Choroid plexus epithelial cell (primary cell): ENCODE measurements around the gene ZCCHC14.
"Not testable (repeated sequence)": the region's sequence is repeated elsewhere in the genome, so short reads cannot be mapped to it uniquely, and the experiment has no call there.

Source experiments
- DNase-seq: peaks from one replicate; pipeline ENCODE4 v3.0.0-alpha.2; 2010; ENCODE audit warnings: low read depth
- H3K4me3 ChIP-seq: 2 replicates; pipeline ENCODE4 v1.5.1; 2011; ENCODE audit warnings: low read depth, mild to moderate bottlenecking, control low read depth, low read length, moderate library complexity
- TF ChIP-seq, protein P1 (sequence below): conservative IDR thresholded peaks from 2 replicates; pipeline ENCODE4 v1.5.1; 2011; ENCODE audit warnings: low read depth, mild to moderate bottlenecking, control low read depth, inconsistent platforms, low read length, moderate library complexity

ZCCHC14 gene

DNA sequence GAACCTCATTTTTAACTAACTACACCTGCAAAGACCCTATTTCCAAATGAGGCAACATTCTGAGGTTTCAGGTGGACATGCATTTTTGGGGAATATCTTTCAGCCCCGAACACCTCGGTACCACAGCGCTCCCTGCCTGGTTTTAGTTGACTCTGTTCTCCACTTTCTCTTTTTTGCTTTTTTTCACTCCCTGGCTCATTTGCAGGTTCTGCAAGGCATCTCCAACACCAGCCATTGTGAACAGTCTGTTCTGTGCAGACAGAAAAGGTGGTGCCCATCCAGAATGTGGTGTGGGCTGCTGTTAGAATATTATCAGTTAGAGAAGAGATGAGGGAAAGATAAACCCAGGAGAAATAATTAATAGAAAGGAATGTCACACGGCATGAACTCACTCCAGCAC lies 32.5 kb upstream of the ZCCHC14 start:
- H3K4me3 ChIP-seq, result no peak overlapping the region
- TF ChIP-seq, protein P1, sequence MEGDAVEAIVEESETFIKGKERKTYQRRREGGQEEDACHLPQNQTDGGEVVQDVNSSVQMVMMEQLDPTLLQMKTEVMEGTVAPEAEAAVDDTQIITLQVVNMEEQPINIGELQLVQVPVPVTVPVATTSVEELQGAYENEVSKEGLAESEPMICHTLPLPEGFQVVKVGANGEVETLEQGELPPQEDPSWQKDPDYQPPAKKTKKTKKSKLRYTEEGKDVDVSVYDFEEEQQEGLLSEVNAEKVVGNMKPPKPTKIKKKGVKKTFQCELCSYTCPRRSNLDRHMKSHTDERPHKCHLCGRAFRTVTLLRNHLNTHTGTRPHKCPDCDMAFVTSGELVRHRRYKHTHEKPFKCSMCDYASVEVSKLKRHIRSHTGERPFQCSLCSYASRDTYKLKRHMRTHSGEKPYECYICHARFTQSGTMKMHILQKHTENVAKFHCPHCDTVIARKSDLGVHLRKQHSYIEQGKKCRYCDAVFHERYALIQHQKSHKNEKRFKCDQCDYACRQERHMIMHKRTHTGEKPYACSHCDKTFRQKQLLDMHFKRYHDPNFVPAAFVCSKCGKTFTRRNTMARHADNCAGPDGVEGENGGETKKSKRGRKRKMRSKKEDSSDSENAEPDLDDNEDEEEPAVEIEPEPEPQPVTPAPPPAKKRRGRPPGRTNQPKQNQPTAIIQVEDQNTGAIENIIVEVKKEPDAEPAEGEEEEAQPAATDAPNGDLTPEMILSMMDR, result no peak
- no peak for DNase-seq

GRCh38 chr16:87524407-87524806 lies 31.6 kb upstream of the ZCCHC14 start:
- H3K4me3 ChIP-seq, result no peak overlapping the region
- DNase-seq, result no peak
- TF ChIP-seq, protein P1, result no peak

DNA sequence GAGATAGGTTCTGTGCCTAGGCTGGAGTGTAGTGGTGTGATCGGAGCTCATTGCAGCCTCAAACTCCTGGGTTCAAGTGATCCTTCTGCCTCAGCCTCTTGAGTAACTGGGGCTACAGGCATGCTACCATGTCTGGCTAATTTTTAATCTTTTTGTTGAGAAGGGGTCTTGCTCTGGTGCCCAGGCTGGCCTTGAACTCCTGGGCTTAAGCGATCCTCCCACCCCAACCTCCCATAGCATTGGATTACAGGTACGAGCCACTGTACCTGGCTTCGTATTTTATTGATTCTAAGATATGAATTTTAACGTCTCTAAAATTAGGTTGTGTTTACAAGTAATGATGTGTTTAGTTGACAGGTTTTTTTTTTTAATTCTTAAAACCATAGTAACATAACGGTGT lies 30.8 kb upstream of the ZCCHC14 start:
- not testable (repeated sequence) for H3K4me3 ChIP-seq, DNase-seq

- not testable (repeated sequence) for DNase-seq, H3K4me3 ChIP-seq
These were observed 28.9 kb upstream of the ZCCHC14 start for GRCh38 chr16:87521764-87522163.

DNA sequence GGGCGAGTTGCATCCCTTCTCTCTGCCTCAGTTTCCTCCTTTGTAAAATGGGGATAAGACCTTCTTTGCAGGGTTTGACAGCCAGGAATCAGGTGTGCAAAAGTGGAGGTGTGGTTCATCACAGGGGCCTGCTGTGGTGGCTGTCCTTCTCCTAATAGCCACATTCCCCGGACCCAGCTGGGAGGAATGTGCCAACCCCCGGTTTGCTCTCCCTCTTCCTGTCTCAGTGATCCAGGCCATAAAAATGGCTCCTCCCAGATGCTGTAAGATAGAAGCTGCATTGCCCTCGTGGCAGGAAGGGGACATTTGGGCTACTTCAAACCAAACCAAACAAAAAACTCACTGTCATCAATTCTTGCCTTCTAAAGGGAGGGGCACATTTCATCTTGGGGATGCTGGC lies 26.3 kb upstream of the ZCCHC14 start:
- not testable (repeated sequence) for H3K4me3 ChIP-seq, DNase-seq

GRCh38 chr16:87518430-87519051 lies 25.7 kb upstream of the ZCCHC14 start:
- DNase-seq, H3K4me3 ChIP-seq: not testable (repeated sequence)

- H3K4me3 ChIP-seq, DNase-seq: not testable (repeated sequence)
These were observed 25.0 kb upstream of the ZCCHC14 start for GRCh38 chr16:87517610-87518429.

GRCh38 chr16:87516361-87516760 lies 23.5 kb upstream of the ZCCHC14 start:
- TF ChIP-seq, protein P1, result no peak
- no peak overlapping the region for H3K4me3 ChIP-seq
- no peak for DNase-seq

DNA sequence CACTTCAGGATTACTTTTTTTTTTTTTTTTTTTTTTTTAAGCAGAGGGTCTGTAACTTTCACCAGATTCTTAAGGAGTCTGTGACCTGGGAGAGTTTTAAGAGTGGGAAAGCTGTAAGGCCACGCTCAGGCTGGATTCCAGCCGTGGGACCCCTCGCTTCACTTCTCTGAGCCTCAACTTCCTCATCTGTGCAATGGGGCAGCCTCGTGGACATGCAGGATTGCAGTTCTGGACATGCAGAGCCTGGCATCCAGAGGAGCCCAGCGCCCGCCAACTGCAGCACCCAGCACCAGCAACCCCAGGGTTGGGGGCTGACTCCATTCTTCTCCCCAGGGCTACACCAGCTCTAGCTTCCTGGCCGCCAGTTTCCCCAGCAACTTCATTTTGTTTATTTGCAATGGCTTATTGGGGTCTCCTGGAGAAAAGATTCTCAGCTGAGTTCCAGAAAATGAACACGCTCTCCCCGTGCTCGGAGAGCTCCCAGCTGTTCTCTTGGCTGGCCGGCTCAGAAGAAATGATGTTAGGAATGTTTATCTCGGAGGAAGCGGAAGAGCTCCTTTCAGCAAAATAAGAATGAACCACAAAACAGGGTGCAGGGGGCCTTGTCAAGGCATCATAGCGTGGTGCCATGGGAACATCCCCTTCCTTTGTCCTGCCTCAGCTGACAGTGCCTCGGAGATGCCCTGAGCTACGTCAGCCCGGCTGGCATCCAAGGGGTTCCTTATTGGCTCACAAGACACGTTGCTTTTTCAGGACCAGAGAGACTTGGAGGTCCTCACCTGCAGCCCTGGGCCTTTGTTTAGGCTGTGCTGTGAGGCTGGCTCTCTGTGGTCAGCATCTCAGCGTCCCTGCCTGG lies 22.9 kb upstream of the ZCCHC14 start:
- DNase-seq, result peak; percentile 41
- TF ChIP-seq, protein P1, result no peak
- no peak overlapping the region for H3K4me3 ChIP-seq

- not testable (repeated sequence) for H3K4me3 ChIP-seq, DNase-seq
These were observed 17.0 kb upstream of the ZCCHC14 start for GRCh38 chr16:87509778-87510177.
